Mesenchymal stem cell (in vitro differentiated cells and primary cell): ENCODE data around the gene MOB2.

Experiments
- DNase-seq: peaks from one replicate; pipeline ENCODE4 v3.0.0-alpha.2; 2013
- H2AFZ ChIP-seq: one replicate; pipeline ENCODE4 v1.6.1; 2013; ENCODE audit warnings: low read depth, mild to moderate bottlenecking, control low read depth, inconsistent platforms, low read length, moderate library complexity
- H2AK5ac ChIP-seq: 2 replicates; pipeline ENCODE4 v1.6.1; 2013; ENCODE audit warnings: low read length, moderate library complexity, mild to moderate bottlenecking, inconsistent platforms; ENCODE audit not compliant: severe bottlenecking
- H2BK120ac ChIP-seq: one replicate; pipeline ENCODE4 v1.6.1; 2013; ENCODE audit warnings: low read depth, mild to moderate bottlenecking, inconsistent platforms, low read length, moderate library complexity
- H2BK12ac ChIP-seq, 2 experiments: one replicate each; pipeline ENCODE4 v1.6.1; 2013; ENCODE audit warnings: inconsistent platforms in 2 of 2, low read length in 2 of 2, mild to moderate bottlenecking in 2 of 2, moderate library complexity in 2 of 2, control low read depth in 1 of 2
- H2BK15ac ChIP-seq: one replicate; pipeline ENCODE4 v1.6.1; 2013; ENCODE audit warnings: mild to moderate bottlenecking, low read depth, inconsistent platforms; ENCODE audit not compliant: poor library complexity, severe bottlenecking
- H2BK5ac ChIP-seq: 2 replicates; pipeline ENCODE4 v1.6.1; 2013; ENCODE audit warnings: low read depth, mild to moderate bottlenecking, low read length, control low read depth, inconsistent platforms; ENCODE audit not compliant: poor library complexity, severe bottlenecking
- H3K14ac ChIP-seq, 2 experiments: one replicate each; pipeline ENCODE4 v1.6.1; 2013; ENCODE audit warnings: inconsistent platforms in 2 of 2, low read length in 2 of 2, control low read depth in 1 of 2, mild to moderate bottlenecking in 1 of 2, moderate library complexity in 1 of 2
- H3K18ac ChIP-seq, 2 experiments: one replicate each; pipeline ENCODE4 v1.6.1; 2013; ENCODE audit warnings: inconsistent platforms in 2 of 2, low read length in 2 of 2, control low read depth in 1 of 2, low read depth in 1 of 2, mild to moderate bottlenecking in 1 of 2
- H3K23ac ChIP-seq, 2 experiments: one replicate each; pipeline ENCODE4 v1.6.1; 2013; ENCODE audit warnings: inconsistent platforms in 2 of 2, low read length in 2 of 2, mild to moderate bottlenecking in 2 of 2, moderate library complexity in 2 of 2, control low read depth in 1 of 2
- H3K27ac ChIP-seq: 2 replicates; pipeline ENCODE4 v1.5.1; 2013; ENCODE audit warnings: mild to moderate bottlenecking, moderate library complexity, low read length, control low read depth, inconsistent platforms; ENCODE audit not compliant: poor library complexity, severe bottlenecking
- H3K27me3 ChIP-seq, 2 experiments: 2 replicates each; pipeline versions ENCODE4 v1.6.1 to v1.7.0; 2013; ENCODE audit warnings: low read length in 2 of 2, mild to moderate bottlenecking in 2 of 2, moderate library complexity in 2 of 2, control low read depth in 1 of 2, inconsistent platforms in 1 of 2; ENCODE audit not compliant: control insufficient read depth in 1 of 2, insufficient read depth in 1 of 2
- H3K36me3 ChIP-seq, 2 experiments: 2 replicates each; pipeline versions ENCODE4 v1.6.1 to v1.7.0; 2013; ENCODE audit warnings: low read length in 2 of 2, control low read depth in 1 of 2, inconsistent platforms in 1 of 2, low read depth in 1 of 2, mild to moderate bottlenecking in 1 of 2; ENCODE audit not compliant: insufficient read depth in 2 of 2, control insufficient read depth in 1 of 2
- H3K4ac ChIP-seq, 2 experiments: one replicate each; pipeline ENCODE4 v1.6.1; 2013; ENCODE audit warnings: inconsistent platforms in 2 of 2, low read length in 2 of 2, mild to moderate bottlenecking in 2 of 2, moderate library complexity in 2 of 2, control low read depth in 1 of 2, low read depth in 1 of 2
- H3K4me1 ChIP-seq: 2 replicates; pipeline ENCODE4 v1.6.1; 2013; ENCODE audit warnings: low read depth, low read length, control low read depth; ENCODE audit not compliant: control insufficient read depth, insufficient read depth
- H3K4me2 ChIP-seq: 2 replicates; pipeline ENCODE4 v1.6.1; 2013; ENCODE audit warnings: low read length, mild to moderate bottlenecking, inconsistent platforms; ENCODE audit not compliant: poor library complexity, severe bottlenecking
- H3K4me3 ChIP-seq, 2 experiments: 2 replicates each; pipeline versions ENCODE4 v1.5.1 to v1.7.0; 2013; ENCODE audit warnings: low read length in 2 of 2, mild to moderate bottlenecking in 2 of 2, control low read depth in 1 of 2, low read depth in 1 of 2; ENCODE audit not compliant: insufficient read depth in 1 of 2
- H3K79me1 ChIP-seq: replicated peaks from 2 replicates; pipeline ENCODE4 v1.6.1; 2013; ENCODE audit warnings: mild to moderate bottlenecking, control low read depth, low read length, inconsistent platforms; ENCODE audit not compliant: poor library complexity, severe bottlenecking
- H3K9ac ChIP-seq: 2 replicates; pipeline ENCODE4 v1.7.0; 2013; ENCODE audit warnings: mild to moderate bottlenecking, low read length, moderate library complexity
- H3K9me3 ChIP-seq: 2 replicates; pipeline ENCODE4 v1.7.0; 2013; ENCODE audit warnings: mild to moderate bottlenecking, low read length; ENCODE audit not compliant: control insufficient read depth
- H4K8ac ChIP-seq: one replicate; pipeline ENCODE4 v1.6.1; 2013; ENCODE audit warnings: inconsistent platforms, mild to moderate bottlenecking, low read length, moderate library complexity
- H4K91ac ChIP-seq: one replicate; pipeline ENCODE4 v1.6.1; 2013; ENCODE audit warnings: mild to moderate bottlenecking, low read length, inconsistent platforms
- WGBS: methylation state at CpG from one replicate; pipeline ENCODE4 v1.1.7; 2013; ENCODE audit warnings: mixed read lengths; 5-methylcytosine and 5-hydroxymethylcytosine counted together

Gene MOB2

DNA sequence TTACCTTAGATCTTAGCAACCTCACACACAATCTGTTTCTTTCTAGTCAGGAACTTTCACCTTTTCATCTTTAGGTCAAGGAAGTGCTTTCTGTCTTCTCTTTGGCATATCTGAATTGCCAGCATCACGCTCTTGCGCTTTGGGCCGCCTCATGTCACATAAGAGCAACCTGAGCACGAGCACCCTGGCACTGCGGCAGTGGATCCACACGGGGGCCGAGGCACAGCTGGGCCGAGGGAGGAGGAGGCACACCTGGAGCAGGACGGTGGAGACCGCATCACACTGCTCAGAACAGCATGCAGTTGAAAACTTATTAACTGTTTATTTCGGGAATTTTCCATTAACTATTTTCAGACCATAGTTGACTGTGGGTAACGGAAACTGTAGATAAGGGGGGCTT, 10.7 kb downstream of the MOB2 start:
- Histone ChIP-seq H4K8ac (no peak overlapping the region), H3K14ac (no peak overlapping the region), H2BK120ac (no peak overlapping the region), H3K4me2 (no peak overlapping the region), H3K4me3 (no peak overlapping the region), H3K9ac (no peak overlapping the region), H2BK5ac (no peak overlapping the region), H2AK5ac (no peak overlapping the region), H4K91ac (no peak overlapping the region), H3K4ac (no peak overlapping the region), H2AFZ (no peak overlapping the region), H2BK12ac (no peak overlapping the region), H3K23ac (no peak overlapping the region), H3K18ac (no peak overlapping the region), H3K27me3 (no peaks in the 10 kb centered on the region), H3K27ac (no peak overlapping the region), H3K4me1 (no peaks in the 10 kb centered on the region), H3K79me1 (peaks cover 9% of the 10 kb centered on the region), H3K36me3 (peaks cover 75 to 81% of the 10 kb centered on the region in 2 experiments), H2BK15ac (no peak overlapping the region), H3K9me3 (no peaks in the 10 kb centered on the region)
- no peak for DNase-seq
- WGBS, result 91% methylated on average over 11 of the region's 12 CpGs

DNA sequence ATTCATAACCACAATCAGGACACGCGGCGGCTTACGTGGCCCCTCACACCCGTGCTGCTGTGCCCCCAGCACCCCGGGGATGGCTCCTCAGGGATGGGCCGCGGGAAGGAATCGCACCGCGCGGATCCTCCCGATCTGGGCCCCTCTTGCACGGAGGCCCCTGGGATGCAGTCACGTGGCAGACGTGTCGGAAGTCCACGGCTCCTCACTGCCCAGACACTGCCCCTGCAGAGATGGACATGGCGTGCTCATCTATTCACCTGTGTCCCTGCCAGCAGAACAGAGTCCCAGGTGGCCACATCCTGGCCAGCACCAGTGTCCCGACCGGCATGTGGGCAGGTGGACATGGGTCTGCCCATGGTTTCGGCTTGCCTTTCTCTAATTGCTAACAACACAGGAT, 12.8 kb downstream of the MOB2 start:
- Histone ChIP-seq H2BK5ac (no peak overlapping the region), H3K4ac (no peak overlapping the region), H2AK5ac (no peak overlapping the region), H2AFZ (no peak overlapping the region), H3K9ac (no peak overlapping the region), H3K27me3 (no peaks in the 10 kb centered on the region), H4K91ac (no peak overlapping the region), H3K18ac (no peak overlapping the region), H2BK12ac (no peak overlapping the region), H3K36me3 (peaks cover 72 to 75% of the 10 kb centered on the region in 2 experiments), H3K14ac (no peak overlapping the region), H3K79me1 (peaks cover 2% of the 10 kb centered on the region), H3K4me1 (no peaks in the 10 kb centered on the region), H4K8ac (no peak overlapping the region), H2BK120ac (no peak overlapping the region), H3K27ac (no peak overlapping the region), H3K23ac (no peak overlapping the region), H2BK15ac (no peak overlapping the region), H3K9me3 (no peaks in the 10 kb centered on the region), H3K4me2 (no peak overlapping the region), H3K4me3 (no peak overlapping the region)
- DNase-seq, result no peak
- 96% methylated on average over 22 of the region's 22 CpGs for WGBS

DNA sequence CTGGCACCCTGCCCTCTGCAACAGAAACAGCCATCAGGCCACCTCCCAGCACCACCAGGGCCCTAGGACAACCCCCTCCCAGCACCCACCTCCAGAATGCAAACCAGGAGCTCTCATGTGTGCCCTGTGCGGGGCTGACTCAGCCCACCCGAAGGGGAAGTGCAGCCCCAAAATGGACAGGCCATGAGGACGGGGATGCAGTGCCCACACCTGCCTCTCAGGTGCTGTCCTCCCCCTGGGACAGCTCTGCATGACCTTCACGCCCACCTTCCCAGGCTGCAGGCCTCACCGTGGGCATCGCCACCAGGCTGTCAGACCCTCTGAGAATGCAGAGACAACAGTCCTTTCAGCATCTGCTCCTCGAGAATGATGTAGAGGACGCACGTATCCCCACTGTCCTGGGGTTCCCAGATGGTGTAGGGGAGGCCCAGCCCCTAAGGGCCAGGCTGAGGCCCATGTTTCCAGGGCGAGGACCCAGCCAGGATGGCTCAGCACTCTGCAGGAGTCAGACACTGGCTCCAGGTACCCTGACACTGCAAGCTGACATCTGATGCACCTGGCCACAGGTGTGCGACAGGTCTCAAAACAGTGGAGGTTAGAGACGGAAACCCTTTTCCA, 13.5 kb downstream of the MOB2 start:
- Histone ChIP-seq H2BK12ac (no peak overlapping the region), H2BK15ac (no peak overlapping the region), H4K91ac (no peak overlapping the region), H3K23ac (no peak overlapping the region), H3K4me1 (peaks cover 1% of the 10 kb centered on the region), H3K18ac (no peak overlapping the region), H2BK5ac (no peak overlapping the region), H3K4me3 (peak overlapping the region in 1 of 2 experiments; percentile 16), H3K27ac (no peak overlapping the region), H2AK5ac (no peak overlapping the region), H2AFZ (no peak overlapping the region), H3K79me1 (peaks cover 2% of the 10 kb centered on the region), H3K14ac (no peak overlapping the region), H3K9me3 (no peaks in the 10 kb centered on the region), H3K9ac (no peak overlapping the region), H2BK120ac (no peak overlapping the region), H3K27me3 (no peaks in the 10 kb centered on the region), H3K36me3 (peaks cover 65 to 74% of the 10 kb centered on the region in 2 experiments), H3K4me2 (no peak overlapping the region), H3K4ac (no peak overlapping the region), H4K8ac (no peak overlapping the region)
- DNase-seq, result no peak
- 94% methylated on average over 12 of the region's 12 CpGs for WGBS

DNA sequence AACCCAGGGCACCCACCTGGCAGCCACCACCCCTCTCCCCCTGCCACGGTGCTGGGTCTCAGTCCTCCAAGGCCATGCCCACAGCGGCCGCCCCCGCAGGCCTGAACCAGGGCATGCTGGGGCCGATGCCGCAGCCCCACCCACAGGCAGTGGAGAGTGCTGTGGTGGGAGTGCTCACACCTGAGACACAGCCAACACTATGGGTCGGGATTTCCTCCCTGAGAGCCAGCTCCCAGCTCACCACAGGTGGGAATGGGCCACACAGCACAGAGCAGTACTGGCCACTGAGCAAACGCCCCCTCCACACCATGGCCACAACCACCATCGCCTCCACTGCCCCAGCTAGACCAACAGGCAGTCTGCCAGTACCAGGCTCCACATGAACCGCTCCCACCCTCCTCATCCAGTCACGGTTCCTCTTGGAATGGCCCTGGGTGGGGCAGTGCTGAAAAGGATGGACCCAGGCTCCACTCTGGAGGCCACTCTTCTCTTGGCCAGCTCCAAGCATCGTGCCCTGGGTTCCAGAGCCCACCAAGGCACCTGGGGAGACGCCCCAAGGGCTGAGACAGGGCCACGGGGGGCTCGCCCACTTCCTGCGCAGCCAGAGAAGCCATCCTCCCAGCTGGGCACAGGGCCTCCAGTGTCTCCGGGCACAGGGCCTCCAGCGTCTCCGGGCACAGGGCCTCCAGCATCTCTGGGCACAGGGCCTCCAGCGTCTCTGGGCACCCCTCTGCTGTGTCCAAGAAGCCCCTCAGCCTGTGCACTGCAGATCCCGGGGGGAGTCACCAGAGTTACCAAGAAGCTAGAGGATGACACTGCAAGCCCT, 14.2 kb downstream of the MOB2 start:
- H3K18ac ChIP-seq, result no peak overlapping the region
- no peak overlapping the region for H3K14ac ChIP-seq
- peaks cover 2% of the 10 kb centered on the region for H3K79me1 ChIP-seq
- no peak overlapping the region for H3K4ac ChIP-seq
- H3K27ac ChIP-seq, result no peak overlapping the region
- no peak overlapping the region for H4K91ac ChIP-seq
- H4K8ac ChIP-seq, result no peak overlapping the region
- H2BK5ac ChIP-seq, result no peak overlapping the region
- no peak overlapping the region for H2AK5ac ChIP-seq
- no peak overlapping the region for H2BK120ac ChIP-seq
- H3K9ac ChIP-seq, result no peak overlapping the region
- no peak overlapping the region for H2BK12ac ChIP-seq
- H3K27me3 ChIP-seq, result no peaks in the 10 kb centered on the region
- peaks cover 2% of the 10 kb centered on the region for H3K4me1 ChIP-seq
- no peak overlapping the region for H3K23ac ChIP-seq
- no peak overlapping the region for H2BK15ac ChIP-seq
- no peaks in the 10 kb centered on the region for H3K9me3 ChIP-seq
- no peak overlapping the region for H2AFZ ChIP-seq
- no peak for DNase-seq
- peaks cover 58 to 72% of the 10 kb centered on the region in 2 experiments for H3K36me3 ChIP-seq
- H3K4me2 ChIP-seq, result no peak overlapping the region
- WGBS, result 91% methylated on average over 21 of the region's 21 CpGs
- H3K4me3 ChIP-seq, result no peak overlapping the region
